Fibroblast of pulmonary artery (primary cell): ENCODE results near the gene GLUD1.
"Not testable (repeated sequence)": the region's sequence is repeated elsewhere in the genome, so short reads cannot be mapped to it uniquely, and the experiment has no call there.

Experiments
- DNase-seq: peaks from one replicate; pipeline ENCODE4 v3.0.0-alpha.2; 2010; ENCODE audit warnings: low read depth
- H3K4me3 ChIP-seq: replicated peaks from 2 replicates; pipeline ENCODE4 v1.5.1; 2011; ENCODE audit warnings: low read depth, mild to moderate bottlenecking, control low read depth, low read length, moderate library complexity
- CTCF ChIP-seq: IDR thresholded peaks from 2 replicates; pipeline ENCODE4 v1.5.1; 2011; ENCODE audit warnings: mild to moderate bottlenecking, control low read depth, low read length, inconsistent platforms; ENCODE audit errors: missing control alignments

The GLUD1 gene

GRCh38 chr10:87079106-87079836, 15.4 kb downstream of the GLUD1 start:
- no peak for DNase-seq
- no peak overlapping the region for H3K4me3 ChIP-seq
- no peak for TF ChIP-seq CTCF

GRCh38 chr10:87076421-87076820, 18.2 kb downstream of the GLUD1 start:
- DNase-seq: not testable (repeated sequence)

GRCh38 chr10:87072449-87072848, 22.2 kb downstream of the GLUD1 start:
- no peak for TF ChIP-seq CTCF
- H3K4me3 ChIP-seq: no peak overlapping the region
- DNase-seq: no peak

More at GRCh38 chr10:87076421-87076820, 18.2 kb downstream of the GLUD1 start:
- H3K4me3 ChIP-seq: not testable (repeated sequence)

- no peak overlapping the region for H3K4me3 ChIP-seq
- no peak for DNase-seq
- no peak for TF ChIP-seq CTCF
Measured at GRCh38 chr10:87068281-87068680, 26.4 kb downstream of the GLUD1 start.

GRCh38 chr10:87066865-87067264, 27.8 kb downstream of the GLUD1 start:
- no peak overlapping the region for H3K4me3 ChIP-seq
- no peak for DNase-seq
- TF ChIP-seq CTCF: no peak

- TF ChIP-seq CTCF: no peak
- no peak overlapping the region for H3K4me3 ChIP-seq
- DNase-seq: no peak
Measured at GRCh38 chr10:87066178-87066577, 28.5 kb downstream of the GLUD1 start.

- TF ChIP-seq CTCF: no peak
- no peak for DNase-seq
- no peak overlapping the region for H3K4me3 ChIP-seq
Measured at GRCh38 chr10:87064651-87065050, 30.0 kb downstream of the GLUD1 start.
